GM21737 (cell line): Measurements from ENCODE around the gene ADORA1.

Experiments
- ATAC-seq: cut with Tn5 transposase; IDR thresholded peaks from one replicate; pipeline ENCODE4 v1.9.1; 2021; ENCODE audit warnings: mild to moderate bottlenecking, moderate library complexity; ENCODE audit not compliant: unreplicated experiment

The ADORA1 gene

DNA sequence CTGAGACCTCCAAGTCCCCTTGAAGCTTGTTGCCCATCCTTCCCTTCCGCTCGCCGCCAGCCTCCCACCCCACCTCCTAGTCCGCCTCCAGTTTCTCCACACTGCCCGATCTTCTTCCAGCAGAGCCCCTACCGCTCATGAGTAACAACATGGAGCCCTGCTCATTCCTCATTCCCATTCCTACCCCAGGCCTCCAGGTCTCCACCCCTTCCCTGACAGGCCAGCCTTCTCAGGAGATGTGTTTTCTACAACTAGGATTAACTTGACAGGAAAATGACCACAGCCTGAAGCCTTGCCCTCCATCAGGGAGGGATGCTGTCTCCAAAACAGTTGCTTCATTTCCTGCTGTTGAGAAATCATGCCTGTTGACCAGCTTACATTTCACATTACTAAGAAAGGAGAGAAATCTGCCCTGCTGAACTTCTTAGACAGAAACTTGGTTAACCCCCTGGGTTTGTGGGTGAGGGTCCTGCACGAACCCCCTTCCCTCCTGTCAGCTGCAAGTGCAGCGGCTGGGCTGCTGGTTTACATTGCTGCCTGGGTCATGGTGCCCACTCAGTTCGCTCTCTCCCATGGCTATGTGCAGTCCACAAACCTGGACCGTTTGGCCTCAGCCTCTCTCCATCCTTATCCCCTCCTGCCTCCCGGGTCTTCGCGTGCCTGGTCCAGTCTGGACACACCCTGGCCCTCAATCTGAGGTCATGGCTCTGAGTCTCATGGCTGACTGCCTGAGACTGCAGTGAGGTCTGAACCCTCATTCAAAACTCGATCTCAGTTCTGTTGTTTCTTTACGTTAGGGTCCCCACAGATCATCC lies 75.1 kb downstream of the ADORA1 start:
- no peak for ATAC-seq

GRCh38 chr1:203204756-203205155 lies 77.2 kb downstream of the ADORA1 start:
- ATAC-seq = no peak

GRCh38 chr1:203206129-203206687 lies 78.7 kb downstream of the ADORA1 start:
- ATAC-seq = no peak

DNA sequence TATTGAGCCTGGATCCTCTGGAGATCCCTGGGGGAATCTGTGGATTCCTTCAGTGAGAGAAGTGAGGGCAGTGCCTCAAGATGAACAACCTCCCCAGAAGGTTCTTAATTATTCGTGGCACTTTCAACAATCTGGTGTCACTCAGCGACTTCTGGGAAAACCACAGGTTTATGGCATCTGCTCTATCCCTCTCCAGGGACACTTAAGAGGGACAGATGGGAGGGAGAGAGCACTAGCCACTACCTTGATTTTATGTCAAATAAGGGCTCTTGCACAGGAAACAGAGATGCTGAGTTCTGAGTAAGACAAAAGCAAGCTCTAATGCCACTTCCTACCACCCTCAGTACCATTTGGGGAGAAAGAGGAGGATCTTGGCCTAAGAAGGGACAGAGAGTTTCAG lies 80.2 kb downstream of the ADORA1 start:
- no peak for ATAC-seq

DNA sequence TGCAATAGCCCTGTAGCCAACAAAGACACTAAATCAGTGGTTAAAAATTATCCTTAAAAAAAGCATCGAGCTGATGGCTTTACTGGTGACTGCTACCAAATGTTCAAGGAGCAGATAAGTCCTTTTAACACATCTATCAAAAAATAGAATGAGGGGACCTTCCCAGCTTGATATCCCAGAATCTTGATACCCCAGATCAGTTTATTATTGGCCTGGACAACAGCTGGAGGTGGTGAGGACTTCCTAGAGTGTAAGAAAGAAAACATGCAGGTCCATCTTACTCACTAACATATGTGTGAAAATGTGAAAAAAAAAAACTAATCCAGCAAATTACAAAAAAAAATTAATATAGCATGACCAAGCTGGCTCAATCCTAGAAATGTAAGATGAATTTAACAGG lies 80.7 kb downstream of the ADORA1 start:
- no peak for ATAC-seq

DNA sequence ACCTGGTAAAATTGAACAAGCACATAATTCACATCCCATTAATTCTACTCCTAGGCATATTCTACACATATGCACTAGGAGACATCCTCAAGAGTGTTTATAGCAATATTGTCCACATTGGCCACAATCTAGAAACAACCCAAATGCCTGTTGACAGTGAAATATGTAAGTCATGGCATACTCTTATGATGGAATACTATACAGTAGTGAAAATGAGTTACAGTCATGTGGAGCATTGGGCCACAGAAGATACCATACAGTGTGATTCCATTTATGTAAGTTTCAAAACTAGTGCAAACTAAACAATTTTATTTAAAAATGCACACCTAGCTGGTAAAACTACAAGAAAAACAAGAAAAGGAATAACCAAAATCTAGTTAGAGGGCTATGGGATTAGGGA lies 82.8 kb downstream of the ADORA1 start:
- no peak for ATAC-seq

GRCh38 chr1:203210988-203211387 lies 83.5 kb downstream of the ADORA1 start:
- ATAC-seq = no peak

DNA sequence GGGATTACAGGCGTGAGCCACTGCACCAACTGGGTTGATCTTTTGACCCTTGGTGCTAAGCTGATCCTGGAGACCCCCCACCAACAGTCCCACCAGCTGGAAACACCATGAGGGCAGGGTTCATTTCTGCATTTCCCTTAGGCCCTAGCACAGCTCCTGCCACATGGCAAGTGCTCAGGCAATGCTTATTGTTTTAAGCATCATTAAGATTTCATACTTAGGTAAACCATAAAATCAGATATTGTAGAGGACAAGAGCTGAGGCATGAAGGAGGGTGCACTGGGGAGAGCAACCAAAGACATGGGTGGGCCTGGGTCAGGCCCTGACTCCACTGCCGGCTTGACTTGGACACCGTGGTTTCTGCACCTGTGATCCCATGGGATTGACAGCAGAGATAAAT lies 84.3 kb downstream of the ADORA1 start:
- no peak for ATAC-seq

DNA sequence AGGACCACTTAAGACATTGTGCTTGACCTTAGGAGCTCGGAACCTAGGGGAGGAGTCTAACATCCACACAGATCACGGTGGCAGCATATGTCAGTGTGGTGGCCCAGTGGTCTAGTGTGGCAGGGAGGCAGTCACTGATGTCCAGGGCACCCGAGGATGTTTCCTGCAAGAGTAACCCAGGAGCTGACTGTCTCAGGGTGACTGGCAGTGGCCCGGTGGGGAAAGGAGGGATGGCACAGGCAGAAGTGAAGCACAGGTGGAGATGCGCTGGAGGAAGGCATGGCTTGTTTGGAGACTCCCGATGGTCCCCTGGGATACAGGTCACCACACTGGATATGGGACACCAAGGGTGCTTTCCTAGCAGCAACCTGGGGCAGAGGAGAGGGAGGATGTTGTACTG lies 85.6 kb downstream of the ADORA1 start:
- ATAC-seq = no peak

- ATAC-seq = no peak
These were observed 87.3 kb downstream of the ADORA1 start for GRCh38 chr1:203214871-203215270.

DNA sequence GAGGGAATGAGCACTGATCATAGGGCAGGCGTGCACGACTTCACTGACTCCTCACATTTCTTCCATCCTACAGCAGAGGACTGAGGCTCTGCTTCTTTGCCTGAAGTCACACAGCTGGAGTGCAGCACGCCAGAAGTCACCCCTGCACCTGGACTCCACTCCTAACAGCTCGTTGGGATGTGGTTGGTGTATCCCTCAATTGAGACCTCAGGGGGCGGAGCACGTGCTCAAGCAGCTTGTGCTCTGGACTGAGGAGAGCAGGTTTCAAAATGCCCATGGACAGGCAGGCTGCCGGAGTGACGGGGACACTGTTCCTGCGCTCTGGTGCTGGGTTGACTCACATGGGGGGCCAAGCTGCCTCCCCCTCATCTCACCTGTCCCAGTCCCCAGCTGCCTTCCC lies 88.0 kb downstream of the ADORA1 start:
- ATAC-seq = no peak

GRCh38 chr1:203216274-203217138 lies 89.0 kb downstream of the ADORA1 start:
- ATAC-seq = no peak
